ENCODE data around the gene EP400.

- TF ChIP-seq CTCF (IDR thresholded peaks at IDR 0.05) (no peak), POLR2A (IDR thresholded peaks at IDR 0.05) (no peak), POLR2AphosphoS5 (IDR thresholded peaks at IDR 0.05) (no peak)
These were observed 55.2 kb downstream of the EP400 start for GRCh38 chr12:132004946-132005345.

All from gastroesophageal sphincter (tissue), 3 donors.